HepG2 (cell line): ENCODE results near the gene EOGT. TPM values are rescaled to one million over a fixed set of nuclear protein-coding genes. Genes with fewer than 3 reads are reported as not detected.

Experiments
- GATA4 ChIP-seq: sonication (generic); IDR thresholded peaks from 2 replicates; pipeline ENCODE4 v1.6.1; 2016; ENCODE audit warnings: antibody characterized with exemption, low read depth, borderline replicate concordance
- IKZF4 ChIP-seq: sonication (generic); formaldehyde crosslinking; IDR thresholded peaks from 2 replicates; pipeline ENCODE4 v1.5.1; 2020; ENCODE audit warnings: borderline replicate concordance, mild to moderate bottlenecking, low read depth, missing genetic modification reagents; ENCODE audit errors: not compliant biosample characterization
- KDM5B ChIP-seq: sonication (generic); formaldehyde crosslinking; IDR thresholded peaks from 2 replicates; pipeline ENCODE4 v1.4.0; 2020; ENCODE audit warnings: missing genetic modification reagents, mild to moderate bottlenecking, borderline replicate concordance
- MIER3 ChIP-seq: IDR thresholded peaks from 2 replicates; pipeline ENCODE4 v1.6.1; 2016; ENCODE audit warnings: missing compliant biosample characterization, borderline replicate concordance
- NONO ChIP-seq, 2 experiments: fragments of 450-650 bp in 1 of 2; sonication (generic) in 1 of 2; formaldehyde crosslinking in 1 of 2; IDR thresholded peaks in 1 of 2; conservative IDR thresholded peaks in 1 of 2; 2 replicates each; pipeline versions ENCODE4 v1.6.1 to v1.8.0; 2017 to 2022; ENCODE audit warnings: mild to moderate bottlenecking in 1 of 2, missing genetic modification reagents in 1 of 2, moderate library complexity in 1 of 2
- TBL1XR1 ChIP-seq: fragments of 150-350 bp; IDR thresholded peaks from 2 replicates; pipeline ENCODE4 v1.6.1; 2014; ENCODE audit warnings: borderline replicate concordance, low read length; ENCODE audit not compliant: partially characterized antibody
- ZNF12 ChIP-seq: sonication (generic); formaldehyde crosslinking; IDR thresholded peaks from 2 replicates; pipeline ENCODE4 v1.5.0; 2020; ENCODE audit warnings: missing genetic modification reagents
- ZNF292 ChIP-seq: sonication (generic); formaldehyde crosslinking; IDR thresholded peaks from 2 replicates; pipeline ENCODE4 v1.8.1; 2022; ENCODE audit warnings: mild to moderate bottlenecking, low read depth, missing genetic modification reagents, borderline replicate concordance
- polyA plus RNA-seq, 8 experiments: library from polyadenylated mRNA; depleted of rRNA in 3 of 8; stranded (reverse) in 7 of 8; unstranded in 1 of 8; fragments of >200 nt; fragmentation: Illumina TruSeq in 4 of 8; extraction: Trizol in 4 of 8; gene quantifications; 2 replicates each; pipeline versions ENCODE4 v1.2.1 to v1.2.3, GENCODE V29; 2011 to 2016; ENCODE audit warnings: low read depth in 4 of 8, missing spikeins in 1 of 8, mixed read lengths in 1 of 8; ENCODE audit not compliant: insufficient read depth in 1 of 8
- total RNA-seq, 5 experiments: library from RNA; depleted of rRNA; stranded (reverse); fragments of >200 nt; fragmentation: Illumina TruSeq; extraction: Trizol; gene quantifications; 2 replicates each; pipeline ENCODE4 v1.2.3, GENCODE V29; 2016; ENCODE audit warnings: low read depth in 1 of 5
- TF ChIP-seq, protein P1 (sequence below): sonication (generic); formaldehyde crosslinking; conservative IDR thresholded peaks from 2 replicates; pipeline ENCODE4 v1.4.0; 2020; ENCODE audit warnings: mild to moderate bottlenecking, missing genetic modification reagents, moderate library complexity
- TF ChIP-seq, protein P2 (sequence below): sonication (generic); formaldehyde crosslinking; IDR thresholded peaks from 2 replicates; pipeline ENCODE4 v1.5.0; 2020; ENCODE audit warnings: missing genetic modification reagents, mild to moderate bottlenecking, borderline replicate concordance

EOGT gene
- total and polyA plus RNA-seq, 2 of the 13 experiments (the other 11 are each of a cell fraction or from before 2014, with no cell fraction given) = 4.5 to 18.6 TPM

- TF ChIP-seq, protein P1, sequence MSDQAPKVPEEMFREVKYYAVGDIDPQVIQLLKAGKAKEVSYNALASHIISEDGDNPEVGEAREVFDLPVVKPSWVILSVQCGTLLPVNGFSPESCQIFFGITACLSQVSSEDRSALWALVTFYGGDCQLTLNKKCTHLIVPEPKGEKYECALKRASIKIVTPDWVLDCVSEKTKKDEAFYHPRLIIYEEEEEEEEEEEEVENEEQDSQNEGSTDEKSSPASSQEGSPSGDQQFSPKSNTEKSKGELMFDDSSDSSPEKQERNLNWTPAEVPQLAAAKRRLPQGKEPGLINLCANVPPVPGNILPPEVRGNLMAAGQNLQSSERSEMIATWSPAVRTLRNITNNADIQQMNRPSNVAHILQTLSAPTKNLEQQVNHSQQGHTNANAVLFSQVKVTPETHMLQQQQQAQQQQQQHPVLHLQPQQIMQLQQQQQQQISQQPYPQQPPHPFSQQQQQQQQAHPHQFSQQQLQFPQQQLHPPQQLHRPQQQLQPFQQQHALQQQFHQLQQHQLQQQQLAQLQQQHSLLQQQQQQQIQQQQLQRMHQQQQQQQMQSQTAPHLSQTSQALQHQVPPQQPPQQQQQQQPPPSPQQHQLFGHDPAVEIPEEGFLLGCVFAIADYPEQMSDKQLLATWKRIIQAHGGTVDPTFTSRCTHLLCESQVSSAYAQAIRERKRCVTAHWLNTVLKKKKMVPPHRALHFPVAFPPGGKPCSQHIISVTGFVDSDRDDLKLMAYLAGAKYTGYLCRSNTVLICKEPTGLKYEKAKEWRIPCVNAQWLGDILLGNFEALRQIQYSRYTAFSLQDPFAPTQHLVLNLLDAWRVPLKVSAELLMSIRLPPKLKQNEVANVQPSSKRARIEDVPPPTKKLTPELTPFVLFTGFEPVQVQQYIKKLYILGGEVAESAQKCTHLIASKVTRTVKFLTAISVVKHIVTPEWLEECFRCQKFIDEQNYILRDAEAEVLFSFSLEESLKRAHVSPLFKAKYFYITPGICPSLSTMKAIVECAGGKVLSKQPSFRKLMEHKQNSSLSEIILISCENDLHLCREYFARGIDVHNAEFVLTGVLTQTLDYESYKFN (CRISPR knock-in tag) = peak; percentile 46; the same call in 1 of the 2 replicates
- TF ChIP-seq GATA4 = no peak
- TF ChIP-seq MIER3 = no peak
- TF ChIP-seq NONO (IDR thresholded peaks at IDR 0.05) = no peak
- TF ChIP-seq NONO (CRISPR knock-in tag; conservative IDR thresholded peaks at IDR 0.05) = 0 out of 2 replicates have a peak, but pooled peaks have one; percentile 49
- peak; percentile 70; the same call in 1 of the 2 replicates for TF ChIP-seq KDM5B (CRISPR knock-in tag)
- peak; percentile 38 for TF ChIP-seq TBL1XR1
- TF ChIP-seq IKZF4 (CRISPR knock-in tag) = no peak
- peak; percentile 55; the same call in 1 of the 2 replicates for TF ChIP-seq ZNF292
- TF ChIP-seq ZNF12 (CRISPR knock-in tag) = no peak
- TF ChIP-seq, protein P2, sequence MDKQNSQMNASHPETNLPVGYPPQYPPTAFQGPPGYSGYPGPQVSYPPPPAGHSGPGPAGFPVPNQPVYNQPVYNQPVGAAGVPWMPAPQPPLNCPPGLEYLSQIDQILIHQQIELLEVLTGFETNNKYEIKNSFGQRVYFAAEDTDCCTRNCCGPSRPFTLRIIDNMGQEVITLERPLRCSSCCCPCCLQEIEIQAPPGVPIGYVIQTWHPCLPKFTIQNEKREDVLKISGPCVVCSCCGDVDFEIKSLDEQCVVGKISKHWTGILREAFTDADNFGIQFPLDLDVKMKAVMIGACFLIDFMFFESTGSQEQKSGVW (CRISPR knock-in tag) = no peak
Observed at GRCh38 chr3:69051756-69052471, 38.4 kb upstream of the EOGT start, which contains the start of gene TMF1 (continued).
